ENCODE results near the gene SNX33. TPM values are rescaled to one million over a fixed set of nuclear protein-coding genes. Genes with fewer than 3 reads are reported as not detected.
"Not testable (repeated sequence)": the region's sequence is repeated elsewhere in the genome, so short reads cannot be mapped to it uniquely, and the experiment has no call there.

The SNX33 gene
- total RNA-seq, 1 donor from 2014 or later = 29.3 TPM

DNA sequence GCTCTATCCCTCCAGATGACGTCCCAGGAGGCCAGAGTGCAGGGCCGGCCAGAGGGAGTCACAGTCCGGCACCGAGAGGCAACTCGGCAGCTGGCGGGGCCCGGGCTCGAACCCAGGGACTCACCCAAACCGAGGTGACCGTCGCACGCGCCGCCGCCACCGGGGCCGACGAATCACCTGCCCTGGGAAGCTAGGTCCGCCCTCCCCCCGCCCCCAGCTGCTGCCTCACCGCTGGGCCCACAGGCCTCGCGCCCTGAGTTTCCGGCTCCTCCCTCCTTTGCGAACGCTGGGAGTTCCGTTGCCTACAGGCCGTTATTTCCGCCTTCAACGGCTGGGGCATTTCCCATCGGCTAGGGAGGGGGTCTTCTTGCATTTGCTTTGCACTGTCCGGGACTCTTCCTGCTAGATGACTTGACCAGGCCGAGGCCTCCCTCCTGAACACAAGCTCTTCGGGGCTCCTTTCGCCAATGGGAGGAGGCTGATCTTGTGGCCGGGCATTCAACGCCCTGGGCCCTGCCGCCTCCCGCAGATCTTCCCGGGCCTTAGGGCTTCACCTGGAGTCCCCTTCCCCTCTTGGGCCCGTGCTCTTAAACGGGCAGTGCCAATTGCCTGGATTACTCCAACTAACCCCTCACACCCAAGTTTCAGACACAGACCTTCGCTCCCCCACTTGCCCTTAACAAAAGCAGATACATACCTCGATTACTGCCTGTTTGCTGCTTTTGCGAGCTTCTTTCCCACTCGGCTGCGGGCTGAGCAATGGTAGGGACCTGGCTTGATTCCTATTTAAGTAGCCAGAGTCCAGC, 22.0 kb upstream of the SNX33 start, which contains the start of gene SNUPN:
Gene SNUPN (minus strand): TSS at position 184 of the 806 bp plus-strand sequence. CDS start 4,674 bp downstream, outside the sequence.
- no peaks in the 10 kb centered on the region for H3K9me3 Mint-ChIP-seq (ENCODE audit: low read depth)
- peak within 1 kb of the TSS; percentile 94 for H3K27ac Mint-ChIP-seq
- peaks cover 4% of the 10 kb centered on the region for H3K4me1 Mint-ChIP-seq (ENCODE audit: low read depth)
- H3K27me3 Mint-ChIP-seq = no peaks in the 10 kb centered on the region
- H3K36me3 Mint-ChIP-seq (ENCODE audit: insufficient read depth) = peaks cover 3% of the 10 kb centered on the region
- peak; percentile 73 for DNase-seq (ENCODE audit: low spot score, unreplicated experiment)
- peak within 1 kb of the TSS; percentile 85 for H3K4me3 Mint-ChIP-seq (ENCODE audit: low read depth)
- TF ChIP-seq, protein P1, sequence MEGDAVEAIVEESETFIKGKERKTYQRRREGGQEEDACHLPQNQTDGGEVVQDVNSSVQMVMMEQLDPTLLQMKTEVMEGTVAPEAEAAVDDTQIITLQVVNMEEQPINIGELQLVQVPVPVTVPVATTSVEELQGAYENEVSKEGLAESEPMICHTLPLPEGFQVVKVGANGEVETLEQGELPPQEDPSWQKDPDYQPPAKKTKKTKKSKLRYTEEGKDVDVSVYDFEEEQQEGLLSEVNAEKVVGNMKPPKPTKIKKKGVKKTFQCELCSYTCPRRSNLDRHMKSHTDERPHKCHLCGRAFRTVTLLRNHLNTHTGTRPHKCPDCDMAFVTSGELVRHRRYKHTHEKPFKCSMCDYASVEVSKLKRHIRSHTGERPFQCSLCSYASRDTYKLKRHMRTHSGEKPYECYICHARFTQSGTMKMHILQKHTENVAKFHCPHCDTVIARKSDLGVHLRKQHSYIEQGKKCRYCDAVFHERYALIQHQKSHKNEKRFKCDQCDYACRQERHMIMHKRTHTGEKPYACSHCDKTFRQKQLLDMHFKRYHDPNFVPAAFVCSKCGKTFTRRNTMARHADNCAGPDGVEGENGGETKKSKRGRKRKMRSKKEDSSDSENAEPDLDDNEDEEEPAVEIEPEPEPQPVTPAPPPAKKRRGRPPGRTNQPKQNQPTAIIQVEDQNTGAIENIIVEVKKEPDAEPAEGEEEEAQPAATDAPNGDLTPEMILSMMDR (IDR thresholded peaks at IDR 0.05; ENCODE audit: unreplicated experiment) = no peak

- Mint-ChIP-seq H3K9me3 (ENCODE audit: low read depth) (no peaks in the 10 kb centered on the region), H3K27me3 (no peaks in the 10 kb centered on the region), H3K4me1 (ENCODE audit: low read depth) (no peaks in the 10 kb centered on the region), H3K27ac (no peak overlapping the region), H3K36me3 (ENCODE audit: insufficient read depth) (no peaks in the 10 kb centered on the region), H3K4me3 (ENCODE audit: low read depth) (no peak overlapping the region)
- TF ChIP-seq, protein P1 (IDR thresholded peaks at IDR 0.05; ENCODE audit: unreplicated experiment) = no peak
- DNase-seq (ENCODE audit: low spot score, unreplicated experiment) = no peak
Observed at GRCh38 chr15:75631935-75632334, 15.8 kb upstream of the SNX33 start.

DNA sequence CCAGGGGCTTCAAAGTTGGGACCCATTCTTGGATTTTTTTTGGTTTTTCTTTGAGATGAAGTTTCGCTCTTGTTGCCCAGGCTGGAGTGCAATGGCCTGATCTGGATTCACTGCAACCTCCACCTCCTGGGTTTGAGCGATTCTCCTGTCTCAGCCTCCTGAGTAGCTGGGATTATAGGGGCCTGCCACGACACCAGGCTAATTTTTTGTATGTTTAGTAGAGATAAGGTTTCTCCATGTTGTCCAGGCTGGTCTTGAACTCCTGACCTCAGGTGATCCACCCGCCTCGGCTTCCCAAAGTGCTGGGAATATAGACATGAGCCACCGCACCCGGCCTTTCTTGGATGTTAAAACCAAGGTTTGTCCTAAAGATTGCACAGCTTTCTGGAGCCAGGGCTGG, 13.8 kb upstream of the SNX33 start:
- not testable (repeated sequence) for H3K27ac Mint-ChIP-seq; H3K36me3 Mint-ChIP-seq (ENCODE audit: insufficient read depth); H3K4me3 Mint-ChIP-seq (ENCODE audit: low read depth); H3K9me3 Mint-ChIP-seq (ENCODE audit: low read depth); DNase-seq (ENCODE audit: low spot score, unreplicated experiment); H3K27me3 Mint-ChIP-seq
- peaks cover 10% of the 10 kb centered on the region for H3K4me1 Mint-ChIP-seq (ENCODE audit: low read depth)

- TF ChIP-seq, protein P1 (IDR thresholded peaks at IDR 0.05; ENCODE audit: unreplicated experiment) = no peak
- Mint-ChIP-seq H3K4me1 (ENCODE audit: low read depth) (peaks cover 19% of the 10 kb centered on the region), H3K9me3 (ENCODE audit: low read depth) (no peaks in the 10 kb centered on the region), H3K27me3 (no peaks in the 10 kb centered on the region), H3K36me3 (ENCODE audit: insufficient read depth) (no peaks in the 10 kb centered on the region), H3K4me3 (ENCODE audit: low read depth) (no peak overlapping the region), H3K27ac (no peak overlapping the region)
- no peak for DNase-seq (ENCODE audit: low spot score, unreplicated experiment)
Observed at GRCh38 chr15:75636026-75636425, 11.7 kb upstream of the SNX33 start.

DNA sequence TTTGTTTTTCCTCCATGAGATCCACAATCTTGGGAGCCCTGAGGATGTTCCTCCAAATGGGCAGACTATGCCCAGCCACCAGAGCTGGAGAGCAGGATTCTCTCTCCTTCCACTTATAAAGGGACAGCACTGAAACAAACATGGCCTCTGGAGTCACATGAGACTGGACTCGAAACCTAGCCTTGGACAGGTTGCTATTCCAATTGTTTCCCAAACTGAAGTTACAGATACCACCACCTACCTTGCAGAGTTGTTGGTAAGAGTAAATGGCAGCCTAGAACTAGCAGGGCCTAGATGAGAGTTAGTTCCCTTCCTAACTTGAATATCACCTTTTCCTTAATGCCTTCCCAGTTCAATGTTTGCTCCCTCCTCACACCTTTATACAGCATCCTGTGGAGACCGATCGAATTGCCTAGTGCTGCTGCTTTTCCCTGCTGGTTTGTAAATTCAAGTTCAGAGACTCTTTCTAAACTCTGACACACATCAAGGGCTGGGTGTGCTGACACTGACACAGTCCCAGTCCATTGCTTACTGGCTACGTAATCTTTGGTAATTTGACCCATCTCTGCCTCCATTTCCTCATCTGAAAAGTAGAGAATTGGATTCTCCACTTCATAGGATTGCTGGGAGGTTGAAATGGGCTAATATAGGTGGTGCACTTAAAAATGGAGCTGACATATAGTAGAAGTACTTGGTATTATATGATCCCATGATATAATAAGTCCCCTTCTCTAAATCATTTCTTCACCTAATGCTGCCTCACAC, 10.3 kb upstream of the SNX33 start:
- H3K9me3 Mint-ChIP-seq (ENCODE audit: low read depth) = no peaks in the 10 kb centered on the region
- H3K4me3 Mint-ChIP-seq (ENCODE audit: low read depth) = no peak overlapping the region
- H3K36me3 Mint-ChIP-seq (ENCODE audit: insufficient read depth) = no peaks in the 10 kb centered on the region
- no peak for DNase-seq (ENCODE audit: low spot score, unreplicated experiment)
- H3K27me3 Mint-ChIP-seq = no peaks in the 10 kb centered on the region
- no peak overlapping the region for H3K27ac Mint-ChIP-seq
- peaks cover 23% of the 10 kb centered on the region for H3K4me1 Mint-ChIP-seq (ENCODE audit: low read depth)
- TF ChIP-seq, protein P1 (IDR thresholded peaks at IDR 0.05; ENCODE audit: unreplicated experiment) = no peak

Measured in progenitor cell of endocrine pancreas (in vitro differentiated cells).